DND-41 (cell line): Measurements from ENCODE around the gene HYAL1.

Experiments
- ATAC-seq: fragments of 200-7000 bp; cut with Tn5 transposase; 3 replicates; pipeline ENCODE4 v1.9.1; 2021; ENCODE audit warnings: low read depth; ENCODE audit not compliant: insufficient read depth
- DNase-seq: peaks from one replicate; pipeline ENCODE4 v3.0.0-alpha.2; 2020
- H2AFZ ChIP-seq: 2 replicates; pipeline ENCODE4 v1.6.0; 2012; ENCODE audit warnings: low read depth, low read length
- H3K27ac ChIP-seq: 2 replicates; pipeline ENCODE4 v1.5.1; 2012; ENCODE audit warnings: low read length, inconsistent platforms
- H3K27me3 ChIP-seq: fragments of 200-600 bp; sonication (generic); 2 replicates; pipeline ENCODE4 v1.6.0; 2012; ENCODE audit warnings: low read length, mild to moderate bottlenecking, inconsistent platforms; ENCODE audit not compliant: insufficient read depth, poor library complexity
- H3K36me3 ChIP-seq: 2 replicates; pipeline ENCODE4 v1.5.1; 2012; ENCODE audit warnings: low read length, inconsistent platforms; ENCODE audit not compliant: insufficient read depth
- H3K4me1 ChIP-seq: 2 replicates; pipeline ENCODE4 v1.5.1; 2012; ENCODE audit warnings: mild to moderate bottlenecking, low read length; ENCODE audit not compliant: insufficient read depth
- H3K4me2 ChIP-seq: 2 replicates; pipeline ENCODE4 v1.6.0; 2012; ENCODE audit warnings: mild to moderate bottlenecking, moderate library complexity, low read length, inconsistent platforms; ENCODE audit not compliant: insufficient read depth
- H3K4me3 ChIP-seq, 2 experiments: fragments of 200-600 bp in 1 of 2; shearing (Covaris generic) in 1 of 2; 2 replicates each; pipeline ENCODE4 v1.5.1; 2012 to 2016; ENCODE audit warnings: inconsistent platforms in 2 of 2, low read length in 2 of 2, mild to moderate bottlenecking in 2 of 2, low read depth in 1 of 2, moderate library complexity in 1 of 2
- H3K79me2 ChIP-seq: 2 replicates; pipeline ENCODE4 v1.6.0; 2012; ENCODE audit warnings: low read length, inconsistent platforms; ENCODE audit not compliant: insufficient read depth
- H3K9ac ChIP-seq: 2 replicates; pipeline ENCODE4 v1.6.0; 2012; ENCODE audit warnings: low read depth, mild to moderate bottlenecking, inconsistent platforms, low read length, moderate library complexity
- H3K9me3 ChIP-seq: 2 replicates; pipeline ENCODE4 v1.5.1; 2012; ENCODE audit warnings: low read length, moderate library complexity, mild to moderate bottlenecking, inconsistent platforms; ENCODE audit not compliant: insufficient read depth, severe bottlenecking
- H4K20me1 ChIP-seq: 2 replicates; pipeline ENCODE4 v1.6.0; 2012; ENCODE audit warnings: low read length; ENCODE audit not compliant: insufficient read depth
- CTCF ChIP-seq: IDR thresholded peaks from 2 replicates; pipeline ENCODE4 v1.5.1; 2012; ENCODE audit warnings: borderline replicate concordance, low read length, moderate library complexity, mild to moderate bottlenecking; ENCODE audit not compliant: poor library complexity, severe bottlenecking; ENCODE audit errors: extremely low read depth
- EZH2 ChIP-seq: IDR thresholded peaks from 3 replicates; pipeline ENCODE4 v1.6.1; 2012; ENCODE audit warnings: borderline replicate concordance, low read depth, mild to moderate bottlenecking, moderate library complexity, low read length, inconsistent platforms; ENCODE audit not compliant: severe bottlenecking

The HYAL1 gene

DNA sequence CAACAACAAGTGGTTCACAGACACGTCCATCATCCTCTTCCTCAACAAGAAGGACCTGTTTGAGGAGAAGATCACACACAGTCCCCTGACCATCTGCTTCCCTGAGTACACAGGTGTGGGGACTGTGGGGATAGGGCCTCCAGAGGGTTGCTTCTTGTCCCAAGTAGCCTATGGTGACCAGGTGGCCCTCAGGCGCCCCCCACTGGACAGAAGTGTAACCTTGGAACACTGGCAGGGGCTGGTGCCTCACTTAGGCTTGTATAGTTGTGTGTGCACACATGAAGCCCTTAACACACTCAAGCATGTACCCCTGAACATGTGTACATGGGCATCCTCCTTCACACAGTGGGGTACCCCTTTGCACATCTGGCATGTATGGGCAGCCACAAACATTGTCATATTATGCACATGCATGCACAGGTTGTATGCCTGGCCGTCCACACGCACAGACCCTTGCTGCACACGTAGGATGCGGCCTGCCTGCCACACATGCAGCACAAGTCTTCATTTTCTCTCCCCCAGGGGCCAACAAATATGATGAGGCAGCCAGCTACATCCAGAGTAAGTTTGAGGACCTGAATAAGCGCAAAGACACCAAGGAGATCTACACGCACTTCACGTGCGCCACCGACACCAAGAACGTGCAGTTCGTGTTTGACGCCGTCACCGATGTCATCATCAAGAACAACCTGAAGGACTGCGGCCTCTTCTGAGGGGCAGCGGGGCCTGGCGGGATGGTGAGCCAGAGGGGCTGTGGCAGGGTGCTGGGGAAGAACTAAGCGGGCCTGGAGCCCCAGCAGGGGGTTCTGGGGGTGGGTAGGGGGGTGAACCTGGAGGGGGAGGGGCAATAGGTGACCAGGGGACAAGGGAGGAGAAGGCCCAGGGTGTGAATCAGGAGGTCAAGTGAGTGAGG lies 46.1 kb downstream of the HYAL1 start:
- Histone ChIP-seq H3K9me3 (no peaks in the 10 kb centered on the region), H3K4me1 (peaks cover 18% of the 10 kb centered on the region), H3K27me3 (no peaks in the 10 kb centered on the region), H3K9ac (no peak overlapping the region), H3K27ac (no peak overlapping the region), H3K36me3 (peaks cover 57% of the 10 kb centered on the region), H4K20me1 (peaks cover 41% of the 10 kb centered on the region), H2AFZ (no peak overlapping the region), H3K4me3 (no peak overlapping the region), H3K4me2 (no peak overlapping the region), H3K79me2 (peaks cover 12% of the 10 kb centered on the region)
- DNase-seq (peak; percentile 45), ATAC-seq (no peak)
- TF ChIP-seq CTCF (peak; percentile 66), EZH2 (no peak)

DNA sequence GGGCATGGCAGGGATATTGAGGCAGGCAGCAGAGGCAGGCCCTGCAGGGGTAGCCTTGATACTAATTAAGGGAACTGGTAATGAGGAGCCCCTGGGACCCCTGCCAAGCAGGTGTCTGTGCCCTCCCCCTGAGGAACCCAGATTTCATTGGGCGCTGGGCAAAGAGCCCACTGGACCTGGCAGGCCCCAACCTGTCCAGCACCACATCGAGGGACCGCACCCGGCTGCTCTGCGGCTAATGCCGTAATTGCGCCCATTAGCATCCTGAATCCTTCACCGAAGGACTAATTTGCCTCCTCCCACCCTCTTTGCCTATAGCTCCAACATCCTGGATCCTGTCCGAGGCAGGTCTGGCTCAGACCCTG lies 48.1 kb downstream of the HYAL1 start:
- Histone ChIP-seq H3K27ac (no peak overlapping the region), H3K4me1 (peaks cover 6% of the 10 kb centered on the region), H3K79me2 (peaks cover 32% of the 10 kb centered on the region), H3K4me2 (no peak overlapping the region), H3K9ac (no peak overlapping the region), H3K4me3 (no peak overlapping the region), H4K20me1 (peaks cover 58% of the 10 kb centered on the region), H3K36me3 (peaks cover 76% of the 10 kb centered on the region), H3K9me3 (no peaks in the 10 kb centered on the region), H3K27me3 (no peaks in the 10 kb centered on the region), H2AFZ (no peak overlapping the region)
- ATAC-seq (no peak), DNase-seq (no peak)
- no peak for TF ChIP-seq CTCF
- no peak for TF ChIP-seq EZH2

DNA sequence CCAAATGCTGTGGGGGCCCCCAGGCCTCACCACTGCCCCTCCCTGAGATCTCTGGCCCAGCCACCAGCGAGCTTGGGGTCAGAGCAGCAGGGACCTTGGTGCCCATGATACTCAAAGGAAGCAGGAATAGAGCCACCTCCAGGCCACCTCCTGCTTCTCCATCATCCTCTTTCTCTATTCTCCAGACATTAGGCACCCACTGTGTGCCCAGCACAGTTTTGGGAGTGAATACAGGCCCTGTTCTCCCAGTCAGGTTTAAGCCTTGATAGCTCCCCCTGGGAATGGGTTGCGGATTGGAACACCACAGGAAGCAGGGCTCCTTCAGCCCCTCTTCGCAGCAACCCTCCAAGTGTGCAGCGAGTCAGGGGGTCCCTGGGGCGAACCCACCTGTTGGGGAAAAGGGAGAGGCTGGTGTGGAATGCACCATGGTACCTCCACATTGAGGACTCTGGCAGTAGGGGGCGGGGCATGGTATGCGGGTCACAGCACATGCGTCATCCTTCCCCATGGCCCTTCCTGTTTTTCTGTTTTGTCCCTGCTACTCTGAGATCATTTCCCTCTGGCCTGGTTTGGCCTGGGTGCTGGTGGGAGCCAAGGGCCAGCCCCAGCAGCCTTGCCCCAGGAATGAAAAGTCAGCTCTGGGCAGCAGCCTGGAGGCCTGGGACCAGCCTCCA lies 48.7 kb downstream of the HYAL1 start:
- DNase-seq (no peak), ATAC-seq (no peak)
- H3K79me2 ChIP-seq, result peaks cover 38% of the 10 kb centered on the region
- H3K9ac ChIP-seq, result no peak overlapping the region
- peaks cover 81% of the 10 kb centered on the region for H3K36me3 ChIP-seq
- H3K4me2 ChIP-seq, result no peak overlapping the region
- peaks cover 3% of the 10 kb centered on the region for H3K4me1 ChIP-seq
- no peak for TF ChIP-seq EZH2
- TF ChIP-seq CTCF, result no peak
- H4K20me1 ChIP-seq, result peaks cover 63% of the 10 kb centered on the region
- H3K27ac ChIP-seq, result no peak overlapping the region
- H2AFZ ChIP-seq, result no peak overlapping the region
- H3K27me3 ChIP-seq, result no peaks in the 10 kb centered on the region
- no peak overlapping the region for H3K4me3 ChIP-seq
- H3K9me3 ChIP-seq, result no peaks in the 10 kb centered on the region
